GM12873 (cell line): ENCODE measurements around the gene SRF.

ENCODE experiments used
- CTCF ChIP-seq: IDR thresholded peaks from 2 replicates; pipeline ENCODE4 v1.5.1; 2012; ENCODE audit warnings: low read depth, mild to moderate bottlenecking, moderate library complexity, low read length, control low read depth; ENCODE audit not compliant: insufficient read depth; ENCODE audit errors: missing control alignments

SRF gene

GRCh38 chr6:43200541-43200940 is 29.5 kb downstream of the SRF start:
- no peak for TF ChIP-seq CTCF

- no peak for TF ChIP-seq CTCF
Measured at GRCh38 chr6:43202451-43202850, 31.4 kb downstream of the SRF start.

- TF ChIP-seq CTCF = no peak
Measured at GRCh38 chr6:43203029-43203717, 32.1 kb downstream of the SRF start.

GRCh38 chr6:43203718-43204095 is 32.6 kb downstream of the SRF start:
- TF ChIP-seq CTCF = no peak

- no peak for TF ChIP-seq CTCF
Measured at GRCh38 chr6:43204271-43205105, 33.4 kb downstream of the SRF start.

GRCh38 chr6:43205849-43206248 is 34.8 kb downstream of the SRF start:
- no peak for TF ChIP-seq CTCF

GRCh38 chr6:43207286-43207685 is 36.2 kb downstream of the SRF start:
- no peak for TF ChIP-seq CTCF
